Nucleus accumbens (tissue), 56 donors: ENCODE results near the gene ZCRB1.
"Not testable (repeated sequence)": the region's sequence is repeated elsewhere in the genome, so short reads cannot be mapped to it uniquely, and the experiment has no call there.

ENCODE experiments used
- DNase-seq, 56 donors: peaks; one replicate each; lab custom pipeline; 2025; lab: John Stamatoyannopoulos, UW

ZCRB1 gene

GRCh38 chr12:42325653-42326474, at the start of gene ZCRB1, which contains the start of gene PPHLN1:
Gene ZCRB1 (minus strand): TSS chr12:42326094. CDS start chr12:42324102, 1,992 bp downstream.
Gene PPHLN1 (plus strand): TSS chr12:42326167. CDS start chr12:42335903, 9,736 bp downstream.
- DNase-seq = peak in 55 of 56 donors; percentile 21 to 88 (median 72)

GRCh38 chr12:42373669-42374068, 47.8 kb upstream of the ZCRB1 start:
- no peak for DNase-seq

- peak in 3 of 56 donors; percentile 1 for DNase-seq
Observed at GRCh38 chr12:42372154-42372791, 46.4 kb upstream of the ZCRB1 start.

- DNase-seq = no peak
Observed at GRCh38 chr12:42370013-42370412, 44.1 kb upstream of the ZCRB1 start.

GRCh38 chr12:42365486-42365885, 39.6 kb upstream of the ZCRB1 start:
- no peak for DNase-seq

- DNase-seq = no peak
Observed at GRCh38 chr12:42364692-42365091, 38.8 kb upstream of the ZCRB1 start.

GRCh38 chr12:42362647-42363260, 36.9 kb upstream of the ZCRB1 start:
- DNase-seq = no peak

GRCh38 chr12:42361909-42362646, 36.2 kb upstream of the ZCRB1 start:
- DNase-seq = no peak

- no peak for DNase-seq
Observed at GRCh38 chr12:42360747-42361403, 35.0 kb upstream of the ZCRB1 start.

GRCh38 chr12:42356344-42356743, 30.4 kb upstream of the ZCRB1 start:
- DNase-seq = no peak

- DNase-seq = not testable (repeated sequence)
Observed at GRCh38 chr12:42350021-42350407, 24.1 kb upstream of the ZCRB1 start.

GRCh38 chr12:42349119-42350020, 23.5 kb upstream of the ZCRB1 start:
- not testable (repeated sequence) for DNase-seq

GRCh38 chr12:42346403-42347002, 20.6 kb upstream of the ZCRB1 start:
- no peak for DNase-seq

- no peak for DNase-seq
Observed at GRCh38 chr12:42343721-42344120, 17.8 kb upstream of the ZCRB1 start.

- no peak for DNase-seq
Observed at GRCh38 chr12:42342028-42342427, 16.1 kb upstream of the ZCRB1 start.

GRCh38 chr12:42338280-42338679, 12.4 kb upstream of the ZCRB1 start:
- no peak for DNase-seq

- DNase-seq = no peak
Observed at GRCh38 chr12:42336286-42336685, 10.4 kb upstream of the ZCRB1 start.
